HG02588 (cell line): ENCODE data around the gene FAM185A.
A peak's percentile ranks its signal among the peaks of the same experiment; 100 is the strongest.
"Not testable (repeated sequence)": the region's sequence is repeated elsewhere in the genome, so short reads cannot be mapped to it uniquely, and the experiment has no call there.

Experiments
- ATAC-seq: cut with Tn5 transposase; IDR thresholded peaks from one replicate; pipeline ENCODE4 v1.9.1; 2021; ENCODE audit warnings: mild to moderate bottlenecking, moderate library complexity; ENCODE audit not compliant: unreplicated experiment

The FAM185A gene

GRCh38 chr7:102828286-102828685 lies 79.5 kb downstream of the FAM185A start:
- ATAC-seq: no peak

- no peak for ATAC-seq
Measured at GRCh38 chr7:102829075-102829474, 80.3 kb downstream of the FAM185A start.

DNA sequence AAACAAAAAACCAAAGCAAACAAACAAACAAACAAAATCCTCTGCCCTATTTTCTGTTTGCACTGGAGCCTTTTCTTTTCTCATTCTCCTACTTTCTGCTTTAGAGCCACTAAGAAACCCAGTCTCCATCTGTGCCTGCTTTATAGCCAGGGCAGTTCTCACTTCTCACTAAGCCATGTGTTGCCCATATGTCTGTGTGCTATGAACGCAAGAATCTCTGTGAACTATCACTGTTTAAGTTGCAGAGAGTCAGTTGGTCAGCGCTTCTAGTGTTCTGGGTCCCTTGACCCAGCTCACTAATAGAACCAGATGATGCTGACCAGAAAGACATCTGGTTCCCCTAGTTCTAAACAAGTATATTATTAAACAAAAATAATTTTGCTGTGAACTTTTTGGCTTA lies 81.4 kb downstream of the FAM185A start:
- ATAC-seq: no peak

- no peak for ATAC-seq
Measured at GRCh38 chr7:102832674-102833073, 83.9 kb downstream of the FAM185A start.

DNA sequence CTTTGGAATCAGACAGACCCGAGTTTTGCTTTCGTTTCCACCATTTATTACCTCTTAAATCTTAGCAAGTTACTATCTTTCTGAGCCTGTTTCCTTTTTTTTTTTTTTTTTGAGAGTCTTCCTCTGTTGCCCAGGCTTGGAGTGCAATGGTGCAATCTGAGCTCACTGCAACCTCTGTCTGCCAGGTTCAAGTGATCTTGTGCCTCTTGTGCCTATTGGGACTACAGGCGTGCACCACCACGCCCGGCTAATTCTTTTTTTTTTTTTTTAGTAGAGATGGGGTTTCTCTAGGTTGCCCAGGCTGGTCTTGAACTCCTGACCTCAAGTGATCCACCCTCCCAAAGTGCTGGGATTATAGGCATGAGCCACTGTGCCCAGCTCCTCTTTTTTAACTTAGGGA lies 84.5 kb downstream of the FAM185A start:
- ATAC-seq: no peak

- no peak for ATAC-seq
Measured at GRCh38 chr7:102834466-102834865, 85.7 kb downstream of the FAM185A start.

DNA sequence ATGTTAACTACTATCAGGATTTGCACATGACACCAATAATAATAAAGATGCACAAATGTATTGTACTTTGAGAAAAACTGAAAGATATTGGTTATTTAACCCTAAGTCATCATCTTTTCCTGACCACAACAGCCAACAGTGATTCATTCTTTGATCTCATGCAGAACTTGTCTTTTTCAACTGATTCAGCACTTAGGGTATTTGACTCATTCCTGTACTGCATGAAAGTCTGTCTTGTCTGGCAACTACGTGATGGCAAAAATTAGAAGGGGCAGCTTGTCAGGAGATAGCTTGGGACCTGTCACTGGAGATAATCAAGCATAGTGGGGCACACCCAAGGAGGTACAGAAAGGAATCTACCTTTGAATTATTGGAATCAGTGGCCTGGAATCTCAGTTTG lies 86.2 kb downstream of the FAM185A start:
- ATAC-seq: peak; percentile 92

DNA sequence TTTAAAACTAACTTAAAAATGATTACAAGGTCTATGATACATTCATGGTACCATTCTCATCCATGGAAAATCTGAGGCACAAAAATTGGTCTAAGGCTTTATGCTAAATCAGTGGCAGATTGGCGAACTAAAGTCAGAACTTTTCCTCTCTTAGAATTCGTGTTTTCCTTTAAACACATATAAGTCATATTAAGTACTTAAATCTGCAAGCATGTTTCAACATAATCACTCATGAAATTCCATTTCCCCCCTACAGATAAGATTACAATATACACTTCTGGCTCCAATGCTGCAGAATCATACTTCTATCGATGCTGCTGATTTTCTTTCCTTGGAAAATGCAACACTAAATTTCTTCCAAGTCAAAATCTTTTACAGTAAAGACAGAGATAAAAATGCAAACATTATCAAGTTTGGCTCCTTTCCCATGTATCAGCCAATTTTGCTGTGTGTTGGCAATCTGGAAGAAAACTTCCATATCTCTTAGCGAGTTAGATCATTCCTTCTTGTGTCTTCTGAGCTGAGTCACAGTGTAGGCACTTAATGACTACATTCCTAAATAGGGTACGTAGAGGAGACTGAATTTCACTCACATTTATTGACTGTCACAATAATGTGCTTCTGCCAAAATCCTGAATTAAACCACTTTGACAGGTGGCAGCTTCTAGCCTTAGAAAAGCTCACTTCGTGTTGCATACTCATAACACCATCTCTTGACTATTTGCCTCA lies 87.6 kb downstream of the FAM185A start:
- no peak for ATAC-seq

GRCh38 chr7:102836977-102837376 lies 88.2 kb downstream of the FAM185A start:
- ATAC-seq: no peak

- ATAC-seq: no peak
Measured at GRCh38 chr7:102837802-102838201, 89.0 kb downstream of the FAM185A start.

DNA sequence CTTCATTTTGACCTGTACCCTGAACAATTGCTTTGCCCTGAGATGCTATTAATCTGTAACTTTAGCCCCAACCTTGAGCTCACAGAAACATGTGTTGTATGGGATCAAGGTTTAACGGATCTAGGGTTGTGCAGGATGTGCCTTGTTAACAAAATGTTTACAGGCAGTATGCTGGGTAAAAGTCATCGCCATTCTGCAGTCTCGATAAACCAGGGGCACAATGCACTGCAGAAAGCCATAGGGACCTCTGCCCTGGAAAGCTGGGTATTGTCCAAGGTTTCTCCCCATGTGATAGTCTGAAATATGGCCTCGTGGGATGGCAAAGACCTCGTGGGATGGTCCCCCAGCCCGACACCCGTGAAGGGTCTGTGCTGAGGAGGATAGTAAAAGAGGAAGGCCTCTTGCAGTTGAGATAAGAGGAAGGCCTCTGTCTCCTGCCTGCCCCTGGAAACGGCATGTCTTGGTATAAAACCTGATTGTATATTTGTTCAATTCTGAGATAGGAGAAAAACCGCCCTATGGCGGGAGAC lies 89.8 kb downstream of the FAM185A start:
- not testable (repeated sequence) for ATAC-seq

- ATAC-seq: no peak
Measured at GRCh38 chr7:102840404-102840803, 91.6 kb downstream of the FAM185A start.

DNA sequence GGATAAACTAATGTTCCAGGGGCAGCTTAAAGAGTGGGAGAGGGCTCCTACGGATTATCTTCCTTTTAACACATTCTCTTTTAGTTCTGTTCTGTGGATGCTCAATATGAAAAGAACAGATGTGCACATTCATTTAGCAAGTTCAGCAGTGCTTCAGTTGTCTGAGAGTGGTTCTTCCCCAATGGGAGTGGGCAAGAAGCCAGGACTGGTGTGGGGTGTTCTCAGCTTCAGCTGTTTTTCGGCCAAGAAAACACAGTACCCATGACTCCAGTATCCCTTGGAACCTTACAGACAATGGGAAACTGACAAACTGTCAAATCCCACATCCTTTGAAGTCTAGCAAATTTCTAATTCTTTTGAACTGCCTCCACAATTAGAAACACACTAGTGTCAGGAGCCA lies 92.5 kb downstream of the FAM185A start:
- ATAC-seq: no peak

GRCh38 chr7:102842284-102842683 lies 93.5 kb downstream of the FAM185A start:
- ATAC-seq: no peak

- ATAC-seq: no peak
Measured at GRCh38 chr7:102843850-102844249, 95.1 kb downstream of the FAM185A start.

DNA sequence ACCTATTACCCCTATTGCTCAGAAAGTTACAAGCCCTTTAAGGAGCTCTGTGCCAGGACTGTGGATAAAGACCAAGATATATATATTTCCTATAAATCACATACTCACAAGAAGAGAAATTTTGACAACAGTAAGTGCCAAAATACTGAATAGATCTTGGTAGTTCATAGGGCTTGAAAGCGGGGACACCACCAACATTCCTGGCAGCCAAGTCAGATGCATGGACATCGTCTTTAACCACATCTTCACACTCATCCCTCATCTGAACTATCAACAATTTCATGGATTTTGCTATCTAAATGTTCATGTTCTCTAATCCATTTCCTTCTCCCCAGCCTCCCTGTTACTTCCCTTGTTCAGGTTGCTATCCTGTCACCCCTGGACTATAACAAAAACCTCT lies 96.5 kb downstream of the FAM185A start:
- no peak for ATAC-seq

GRCh38 chr7:102849079-102849478 lies 100.3 kb downstream of the FAM185A start:
- ATAC-seq: no peak

- ATAC-seq: no peak
Measured at GRCh38 chr7:102849538-102849937, 100.7 kb downstream of the FAM185A start.

- no peak for ATAC-seq
Measured at GRCh38 chr7:102856036-102856435, 107.2 kb downstream of the FAM185A start.
